ENCODE measurements around the gene NSUN5.
"Not testable (repeated sequence)": the region's sequence is repeated elsewhere in the genome, so short reads cannot be mapped to it uniquely, and the experiment has no call there.

The NSUN5 gene

GRCh38 chr7:73320009-73320408, 11.4 kb upstream of the NSUN5 start:
- not testable (repeated sequence) for H3K27me3 ChIP-seq (ENCODE audit: control insufficient read depth, insufficient read depth, low read length); H3K4me1 ChIP-seq; H3K79me2 ChIP-seq; H3K9me3 ChIP-seq (ENCODE audit: control insufficient read depth, low read length); H3K36me3 ChIP-seq (ENCODE audit: control insufficient read depth, insufficient read depth, low read length); H3K9ac ChIP-seq; H3K4me3 ChIP-seq (ENCODE audit: low read depth, low read length)
- H2AFZ ChIP-seq = peak overlapping the region; percentile 86
- peak overlapping the region; percentile 9 for H3K4me2 ChIP-seq (ENCODE audit: low read length)
- H3K27ac ChIP-seq = peak overlapping the region; percentile 84
- TF ChIP-seq CTCF (IDR thresholded peaks at IDR 0.05) = peak; percentile 26

- not testable (repeated sequence) for H3K4me3 ChIP-seq (ENCODE audit: low read depth, low read length); H3K9me3 ChIP-seq (ENCODE audit: control insufficient read depth, low read length); H3K79me2 ChIP-seq; H3K4me1 ChIP-seq; H3K9ac ChIP-seq; H3K27me3 ChIP-seq (ENCODE audit: control insufficient read depth, insufficient read depth, low read length); H3K4me2 ChIP-seq (ENCODE audit: low read length); H3K36me3 ChIP-seq (ENCODE audit: control insufficient read depth, insufficient read depth, low read length)
- Histone ChIP-seq H3K27ac (peak overlapping the region; percentile 84), H2AFZ (peak overlapping the region; percentile 86)
Measured at GRCh38 chr7:73319541-73319940, 10.9 kb upstream of the NSUN5 start.

GRCh38 chr7:73318656-73319204, 10.1 kb upstream of the NSUN5 start:
- H2AFZ ChIP-seq; H3K27me3 ChIP-seq (ENCODE audit: control insufficient read depth, insufficient read depth, low read length); H3K79me2 ChIP-seq; H3K36me3 ChIP-seq (ENCODE audit: control insufficient read depth, insufficient read depth, low read length); H3K4me2 ChIP-seq (ENCODE audit: low read length); H3K9ac ChIP-seq; H3K4me1 ChIP-seq; H3K4me3 ChIP-seq (ENCODE audit: low read depth, low read length); H3K9me3 ChIP-seq (ENCODE audit: control insufficient read depth, low read length): not testable (repeated sequence)
- peak overlapping the region; percentile 84 for H3K27ac ChIP-seq

- Histone ChIP-seq H3K27ac (no peak overlapping the region), H3K4me2 (ENCODE audit: low read length) (no peak overlapping the region), H3K4me1 (peaks cover 5% of the 10 kb centered on the region), H3K4me3 (ENCODE audit: low read depth, low read length) (no peak overlapping the region), H3K36me3 (ENCODE audit: control insufficient read depth, insufficient read depth, low read length) (no peaks in the 10 kb centered on the region), H2AFZ (no peak overlapping the region), H3K27me3 (ENCODE audit: control insufficient read depth, insufficient read depth, low read length) (no peaks in the 10 kb centered on the region), H3K79me2 (peaks cover 3% of the 10 kb centered on the region), H3K9ac (no peak overlapping the region), H3K9me3 (ENCODE audit: control insufficient read depth, low read length) (no peaks in the 10 kb centered on the region)
- no peak for TF ChIP-seq CTCF (IDR thresholded peaks at IDR 0.05)
Measured at GRCh38 chr7:73316521-73316920, 7.9 kb upstream of the NSUN5 start.

GRCh38 chr7:73314271-73314670, 5.6 kb upstream of the NSUN5 start:
- no peak overlapping the region for H3K4me3 ChIP-seq (ENCODE audit: low read depth, low read length)
- H3K27ac ChIP-seq = no peak overlapping the region
- H3K79me2 ChIP-seq = peaks cover 3% of the 10 kb centered on the region
- no peaks in the 10 kb centered on the region for H3K27me3 ChIP-seq (ENCODE audit: control insufficient read depth, insufficient read depth, low read length)
- peaks cover 2% of the 10 kb centered on the region for H3K4me1 ChIP-seq
- H3K9me3 ChIP-seq (ENCODE audit: control insufficient read depth, low read length) = no peaks in the 10 kb centered on the region
- no peak overlapping the region for H3K4me2 ChIP-seq (ENCODE audit: low read length)
- H3K36me3 ChIP-seq (ENCODE audit: control insufficient read depth, insufficient read depth, low read length) = no peaks in the 10 kb centered on the region
- H2AFZ ChIP-seq = no peak overlapping the region
- no peak for TF ChIP-seq CTCF (IDR thresholded peaks at IDR 0.05)
- no peak overlapping the region for H3K9ac ChIP-seq

- H2AFZ ChIP-seq = no peak overlapping the region
- H3K9me3 ChIP-seq (ENCODE audit: control insufficient read depth, low read length) = no peaks in the 10 kb centered on the region
- no peak overlapping the region for H3K4me2 ChIP-seq (ENCODE audit: low read length)
- no peaks in the 10 kb centered on the region for H3K27me3 ChIP-seq (ENCODE audit: control insufficient read depth, insufficient read depth, low read length)
- no peak for TF ChIP-seq CTCF (IDR thresholded peaks at IDR 0.05)
- peaks cover 3% of the 10 kb centered on the region for H3K79me2 ChIP-seq
- peaks cover 3% of the 10 kb centered on the region for H3K4me1 ChIP-seq
- H3K4me3 ChIP-seq (ENCODE audit: low read depth, low read length) = no peak overlapping the region
- no peaks in the 10 kb centered on the region for H3K36me3 ChIP-seq (ENCODE audit: control insufficient read depth, insufficient read depth, low read length)
- no peak overlapping the region for H3K27ac ChIP-seq
- H3K9ac ChIP-seq = no peak overlapping the region
Measured at GRCh38 chr7:73313521-73313906, 4.9 kb upstream of the NSUN5 start.

Data from parathyroid adenoma (tissue), 2 donors.